GM12878 (cell line): ENCODE results near the gene CDK11A. TPM values are rescaled to one million over a fixed set of nuclear protein-coding genes. Genes with fewer than 3 reads are reported as not detected.

Source experiments
- ATAC-seq: fragments of 200-7000 bp; cut with Tn5 transposase; 3 replicates; pipeline ENCODE4 v1.9.1; 2020; ENCODE audit warnings: mild to moderate bottlenecking, moderate library complexity
- BruUV-seq: library from RNA; stranded (reverse); fragments of 400-500 nt; replicated peaks from 2 replicates; lab custom pipeline; 2021; lab: Mats Ljungman, UMichigan
- CTCF ChIA-PET: fragments of 300-600 bp; sonication (Branson Sonifier 250); formaldehyde crosslinking; extraction: SDS; loops from one replicate; lab custom pipeline; 2021; ENCODE audit warnings: inconsistent platforms; lab: Yijun Ruan, JAX
- POLR2A ChIA-PET: fragments of 350-600 bp; formaldehyde crosslinking; extraction: SDS; loops from one replicate; lab custom pipeline; 2021; ENCODE audit warnings: inconsistent platforms; lab: Charles Lee
- RAD21 ChIA-PET: fragments of 300-600 bp; sonication (Branson Sonifier 250); formaldehyde crosslinking; loops from one replicate; lab custom pipeline; 2023; ENCODE audit warnings: antibody characterized with exemption; ENCODE audit not compliant: unreplicated experiment; lab: Charles Lee
- SMC1A ChIA-PET: fragments of 300-600 bp; sonication (Branson Sonifier 250); formaldehyde crosslinking; loops from one replicate; lab custom pipeline; 2023; ENCODE audit not compliant: unreplicated experiment, uncharacterized antibody; lab: Charles Lee
- DNase-seq: peaks from one replicate; pipeline ENCODE4 v3.0.0-alpha.2; 2011; ENCODE audit warnings: low read depth, low spot score
- FAIRE-seq: peaks from 3 replicates; lab custom pipeline; 2011; peaks lifted over from hg19 to GRCh38; lab: Jason Lieb, UNC
- H2AFZ ChIP-seq: 2 replicates; pipeline ENCODE4 v1.6.0; 2011; ENCODE audit warnings: low read depth, low read length, control low read depth; ENCODE audit not compliant: control insufficient read depth
- H3K27ac ChIP-seq: 2 replicates; pipeline ENCODE4 v1.5.1; 2011; ENCODE audit warnings: control low read depth; ENCODE audit not compliant: control insufficient read depth, insufficient read depth
- H3K27me3 ChIP-seq, 2 experiments: replicated peaks in 1 of 2; 2 replicates each; pipeline versions ENCODE4 v1.6.0 to v1.6.1; 2011; ENCODE audit warnings: low read length in 1 of 2; ENCODE audit not compliant: control insufficient read depth in 2 of 2, insufficient read depth in 2 of 2
- H3K36me3 ChIP-seq, 2 experiments: 2 replicates each; pipeline ENCODE4 v1.5.1; 2011; ENCODE audit warnings: low read length in 1 of 2; ENCODE audit not compliant: control insufficient read depth in 2 of 2, insufficient read depth in 2 of 2
- H3K4me1 ChIP-seq: 2 replicates; pipeline ENCODE4 v1.6.1; 2011; ENCODE audit warnings: mild to moderate bottlenecking, low read length, moderate library complexity, mixed read lengths; ENCODE audit not compliant: control insufficient read depth, insufficient read depth
- H3K4me2 ChIP-seq: 2 replicates; pipeline ENCODE4 v1.6.0; 2011; ENCODE audit warnings: control low read depth; ENCODE audit not compliant: control insufficient read depth, insufficient read depth
- H3K4me3 ChIP-seq: fragments of 200-600 bp; sonication (generic); 2 replicates; pipeline ENCODE4 v1.5.1; 2016
- H3K79me2 ChIP-seq: 2 replicates; pipeline ENCODE4 v1.6.0; 2011; ENCODE audit warnings: low read length; ENCODE audit not compliant: control insufficient read depth, insufficient read depth
- H3K9ac ChIP-seq: 2 replicates; pipeline ENCODE4 v1.8.0; 2011; ENCODE audit warnings: low read length, control low read depth, mixed read lengths; ENCODE audit not compliant: control insufficient read depth, insufficient read depth
- H3K9me3 ChIP-seq: replicated peaks from 3 replicates; pipeline ENCODE4 v1.5.1; 2011; ENCODE audit warnings: mild to moderate bottlenecking, low read length; ENCODE audit not compliant: control insufficient read depth, insufficient read depth
- H4K20me1 ChIP-seq: 2 replicates; pipeline ENCODE4 v1.6.0; 2011; ENCODE audit not compliant: control insufficient read depth, insufficient read depth
- BRCA1 ChIP-seq: IDR thresholded peaks from 2 replicates; pipeline ENCODE4 v1.6.1; 2011; ENCODE audit warnings: low read depth, low read length, improper control_type of control experiment
- CBX5 ChIP-seq: sonication (generic); IDR thresholded peaks from 2 replicates; pipeline ENCODE4 v1.6.1; 2016; ENCODE audit warnings: low read depth, moderate library complexity, mild to moderate bottlenecking, inconsistent platforms
- CHD1 ChIP-seq: IDR thresholded peaks from 2 replicates; pipeline ENCODE4 v1.6.1; 2012; ENCODE audit warnings: low read depth, low read length, improper control_type of control experiment
- CREM ChIP-seq: IDR thresholded peaks from 2 replicates; pipeline ENCODE4 v1.6.1; 2014; ENCODE audit warnings: antibody characterized with exemption, low read depth
- EP300 ChIP-seq, 2 experiments: fragments of 150-350 bp in 1 of 2; IDR thresholded peaks; 2 replicates each; pipeline ENCODE4 v1.6.1; 2011 to 2012; ENCODE audit warnings: low read depth in 2 of 2, low read length in 2 of 2, borderline replicate concordance in 1 of 2, improper control_type of control experiment in 1 of 2, inconsistent platforms in 1 of 2; ENCODE audit not compliant: control insufficient read depth in 1 of 2
- ESRRA ChIP-seq: IDR thresholded peaks from 2 replicates; pipeline ENCODE4 v1.6.1; 2012; ENCODE audit warnings: mild to moderate bottlenecking, low read length, improper control_type of control experiment
- FOS ChIP-seq: IDR thresholded peaks from 3 replicates; pipeline ENCODE4 v1.6.1; 2011; ENCODE audit warnings: borderline replicate concordance; ENCODE audit not compliant: insufficient read length; ENCODE audit errors: extremely low read depth
- GATAD2B ChIP-seq: fragments of 450-650 bp; conservative IDR thresholded peaks from 2 replicates; pipeline ENCODE4 v1.6.1; 2017; ENCODE audit warnings: low read depth, mild to moderate bottlenecking, moderate library complexity
- HDGF ChIP-seq: fragments of 450-650 bp; IDR thresholded peaks from 2 replicates; pipeline ENCODE4 v1.6.1; 2016; ENCODE audit warnings: antibody characterized with exemption
- IKZF2 ChIP-seq, 2 experiments: fragments of 450-650 bp; IDR thresholded peaks; 2 replicates each; pipeline ENCODE4 v1.6.1; 2017; ENCODE audit warnings: mild to moderate bottlenecking in 2 of 2, moderate library complexity in 2 of 2
- MEF2B ChIP-seq: fragments of 450-650 bp; IDR thresholded peaks from 2 replicates; pipeline ENCODE4 v1.6.1; 2018; ENCODE audit warnings: mild to moderate bottlenecking, moderate library complexity; ENCODE audit not compliant: partially characterized antibody, poor library complexity, severe bottlenecking
- PML ChIP-seq: IDR thresholded peaks from 2 replicates; pipeline ENCODE4 v1.6.1; 2012; ENCODE audit warnings: low read length, inconsistent platforms
- POLR2A ChIP-seq: IDR thresholded peaks from 2 replicates; pipeline ENCODE4 v1.6.1; 2011; ENCODE audit warnings: low read depth, mild to moderate bottlenecking, low read length
- SPI1 ChIP-seq: IDR thresholded peaks from 2 replicates; pipeline ENCODE4 v1.6.1; 2011; ENCODE audit warnings: low read depth, mild to moderate bottlenecking, low read length, moderate library complexity, borderline replicate concordance; ENCODE audit not compliant: insufficient read depth
- TCF12 ChIP-seq: IDR thresholded peaks from 2 replicates; pipeline ENCODE4 v1.6.1; 2011; ENCODE audit warnings: low read depth, mild to moderate bottlenecking, low read length
- ZNF207 ChIP-seq: fragments of 450-650 bp; IDR thresholded peaks from 2 replicates; pipeline ENCODE4 v1.6.1; 2014; ENCODE audit warnings: antibody characterized with exemption, mild to moderate bottlenecking, borderline replicate concordance
- ZNF384 ChIP-seq: IDR thresholded peaks from 2 replicates; pipeline ENCODE4 v1.6.1; 2012; ENCODE audit warnings: low read depth, mild to moderate bottlenecking, low read length, improper control_type of control experiment, borderline replicate concordance
- WGBS: methylation state at CpG from one replicate; pipeline ENCODE4 v1.1.6; 2016; ENCODE audit warnings: low lambda C conversion rate; ENCODE audit not compliant: insufficient replicate concordance, insufficient coverage; ENCODE audit errors: missing lambda C conversion rate; 5-methylcytosine and 5-hydroxymethylcytosine counted together
- in situ Hi-C: fragments of 300-500 bp; cut with MboI; formaldehyde crosslinking; loops from 9 replicates; pipeline ENCODE4 v1.14.3; 2018; ENCODE audit warnings: mixed read lengths
- intact Hi-C: fragments of 100-400 bp; cut with micrococcal nuclease; formaldehyde crosslinking; loops from one replicate; pipeline ENCODE4 v1.14.2; 2022; ENCODE audit not compliant: unreplicated experiment
- polyA plus RNA-seq, 11 experiments: library from polyadenylated mRNA; depleted of rRNA in 4 of 11; unstranded in 6 of 11; stranded (reverse) in 5 of 11; fragments of >200 nt; fragmentation: Nextera tagmentation in 4 of 11; fragmentation: Illumina TruSeq in 1 of 11; extraction: Ambion mirVana in 4 of 11; extraction: Trizol in 1 of 11; gene quantifications; 1 replicate in 1 of 11; 2 replicates in 10 of 11; pipeline versions ENCODE4 v1.2.1 to v1.2.3, GENCODE V29; 2011 to 2016; ENCODE audit warnings: inconsistent platforms in 2 of 11, missing spikeins in 2 of 11, low read depth in 1 of 11
- total RNA-seq, 4 experiments: library from RNA; depleted of rRNA in 3 of 4; stranded (reverse); fragments of >200 nt in 3 of 4; fragmentation: Illumina TruSeq in 1 of 4; extraction: Trizol in 1 of 4; gene quantifications; 2 replicates each; pipeline versions ENCODE4 v1.2.1 to v1.2.3, GENCODE V29; 2013 to 2021
- TF ChIP-seq, protein P1 (sequence below): IDR thresholded peaks from 2 replicates; pipeline ENCODE4 v1.6.1; 2012; ENCODE audit warnings: improper control_type of control experiment, low read depth, low read length; ENCODE audit not compliant: insufficient replicate concordance
- TF ChIP-seq, protein P2 (sequence below): fragments of 450-650 bp; IDR thresholded peaks from 2 replicates; pipeline ENCODE4 v1.6.1; 2016; ENCODE audit warnings: mild to moderate bottlenecking

Gene CDK11A
- total and polyA plus RNA-seq, 10 of the 15 experiments (the other 5 are each of a cell fraction or from before 2014, with no cell fraction given): 5.1 to 46.0 (median 25.9) TPM

DNA sequence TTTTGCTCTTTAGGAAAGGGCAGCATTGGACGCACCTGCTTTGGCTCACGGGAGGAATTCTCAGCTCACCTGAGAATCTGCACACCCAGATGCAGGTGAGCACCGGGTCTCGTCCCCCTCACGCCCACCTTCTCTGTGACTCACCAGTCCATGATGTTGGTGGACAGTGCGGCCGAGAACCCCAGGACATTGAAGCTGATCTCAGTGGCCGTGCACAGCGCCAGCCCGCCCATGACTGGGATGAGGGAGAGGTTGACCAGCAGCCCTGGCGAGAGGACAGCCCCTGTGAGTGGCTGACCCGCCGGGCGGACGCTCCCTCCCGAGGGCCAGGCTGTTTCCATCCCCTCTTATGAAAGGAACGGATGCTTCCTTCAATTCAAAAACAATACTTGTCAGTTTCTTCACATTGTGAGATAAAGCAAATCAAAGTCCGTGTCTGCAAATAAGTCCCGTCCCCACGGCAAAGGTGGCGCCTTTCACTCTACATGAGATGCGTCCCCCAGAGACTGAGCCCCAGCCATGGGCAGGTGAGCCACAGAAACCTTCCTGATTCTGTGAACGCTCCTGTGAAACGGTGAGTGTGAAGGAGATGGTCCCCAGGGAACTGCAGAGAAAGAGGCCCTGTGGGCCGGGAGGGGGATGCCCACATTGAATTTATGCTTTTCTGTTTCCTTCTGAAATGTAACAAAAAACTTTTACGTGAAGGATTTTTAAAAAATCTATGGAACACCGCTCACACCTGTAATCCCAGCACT lies 52.6 kb downstream of the CDK11A start:
- Histone ChIP-seq H3K4me2 (no peak overlapping the region), H3K9ac (no peak overlapping the region), H3K4me1 (no peaks in the 10 kb centered on the region), H3K27me3 (no peaks in the 10 kb centered on the region), H4K20me1 (no peaks in the 10 kb centered on the region), H3K9me3 (no peaks in the 10 kb centered on the region), H3K4me3 (no peak overlapping the region), H3K36me3 (peaks cover 4 to 6% of the 10 kb centered on the region in 2 experiments), H3K79me2 (no peaks in the 10 kb centered on the region; the same call in 1 of the 2 replicates), H2AFZ (no peak overlapping the region), H3K27ac (no peak overlapping the region)
- FAIRE-seq: no peak
- intact Hi-C loops (no loop called here), in situ Hi-C loops (no loop called here)
- RAD21 ChIA-PET: no interaction called here
- CTCF ChIA-PET: no interaction called here
- 84% methylated on average over 27 of the region's 27 CpGs for WGBS
- ATAC-seq: no peak
- DNase-seq: no peak
- POLR2A ChIA-PET: no interaction called here
- SMC1A ChIA-PET: no interaction called here
- BruUV-seq: no TSS peak
- TF ChIP-seq TCF12 (peak; percentile 47; the same call in 1 of the 2 replicates), ESRRA (no peak), IKZF2 (IDR thresholded peaks at IDR 0.05) (0 out of 4 replicates have a peak, but pooled peaks of 1 of the 2 experiments have one; percentile 15), ZNF384 (no peak), MEF2B (peak; percentile 97), HDGF (no peak), FOS (no peak), BRCA1 (no peak), POLR2A (0 out of 2 replicates have a peak, but pooled peaks have one; percentile 22), GATAD2B (0 out of 2 replicates have a peak, but pooled peaks have one; percentile 61), CREM (no peak), PML (no peak), CHD1 (no peak), CBX5 (no peak), EP300 (IDR thresholded peaks at IDR 0.05; ENCODE audit: borderline replicate concordance in 1 of 2, control insufficient read depth in 1 of 2, low read depth in 2 of 2, low read length in 2 of 2) (no peak), ZNF207 (no peak), SPI1 (no peak)
- TF ChIP-seq, protein P1, sequence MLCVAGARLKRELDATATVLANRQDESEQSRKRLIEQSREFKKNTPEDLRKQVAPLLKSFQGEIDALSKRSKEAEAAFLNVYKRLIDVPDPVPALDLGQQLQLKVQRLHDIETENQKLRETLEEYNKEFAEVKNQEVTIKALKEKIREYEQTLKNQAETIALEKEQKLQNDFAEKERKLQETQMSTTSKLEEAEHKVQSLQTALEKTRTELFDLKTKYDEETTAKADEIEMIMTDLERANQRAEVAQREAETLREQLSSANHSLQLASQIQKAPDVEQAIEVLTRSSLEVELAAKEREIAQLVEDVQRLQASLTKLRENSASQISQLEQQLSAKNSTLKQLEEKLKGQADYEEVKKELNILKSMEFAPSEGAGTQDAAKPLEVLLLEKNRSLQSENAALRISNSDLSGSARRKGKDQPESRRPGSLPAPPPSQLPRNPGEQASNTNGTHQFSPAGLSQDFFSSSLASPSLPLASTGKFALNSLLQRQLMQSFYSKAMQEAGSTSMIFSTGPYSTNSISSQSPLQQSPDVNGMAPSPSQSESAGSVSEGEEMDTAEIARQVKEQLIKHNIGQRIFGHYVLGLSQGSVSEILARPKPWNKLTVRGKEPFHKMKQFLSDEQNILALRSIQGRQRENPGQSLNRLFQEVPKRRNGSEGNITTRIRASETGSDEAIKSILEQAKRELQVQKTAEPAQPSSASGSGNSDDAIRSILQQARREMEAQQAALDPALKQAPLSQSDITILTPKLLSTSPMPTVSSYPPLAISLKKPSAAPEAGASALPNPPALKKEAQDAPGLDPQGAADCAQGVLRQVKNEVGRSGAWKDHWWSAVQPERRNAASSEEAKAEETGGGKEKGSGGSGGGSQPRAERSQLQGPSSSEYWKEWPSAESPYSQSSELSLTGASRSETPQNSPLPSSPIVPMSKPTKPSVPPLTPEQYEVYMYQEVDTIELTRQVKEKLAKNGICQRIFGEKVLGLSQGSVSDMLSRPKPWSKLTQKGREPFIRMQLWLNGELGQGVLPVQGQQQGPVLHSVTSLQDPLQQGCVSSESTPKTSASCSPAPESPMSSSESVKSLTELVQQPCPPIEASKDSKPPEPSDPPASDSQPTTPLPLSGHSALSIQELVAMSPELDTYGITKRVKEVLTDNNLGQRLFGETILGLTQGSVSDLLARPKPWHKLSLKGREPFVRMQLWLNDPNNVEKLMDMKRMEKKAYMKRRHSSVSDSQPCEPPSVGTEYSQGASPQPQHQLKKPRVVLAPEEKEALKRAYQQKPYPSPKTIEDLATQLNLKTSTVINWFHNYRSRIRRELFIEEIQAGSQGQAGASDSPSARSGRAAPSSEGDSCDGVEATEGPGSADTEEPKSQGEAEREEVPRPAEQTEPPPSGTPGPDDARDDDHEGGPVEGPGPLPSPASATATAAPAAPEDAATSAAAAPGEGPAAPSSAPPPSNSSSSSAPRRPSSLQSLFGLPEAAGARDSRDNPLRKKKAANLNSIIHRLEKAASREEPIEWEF: peak; percentile 48
- TF ChIP-seq, protein P2, sequence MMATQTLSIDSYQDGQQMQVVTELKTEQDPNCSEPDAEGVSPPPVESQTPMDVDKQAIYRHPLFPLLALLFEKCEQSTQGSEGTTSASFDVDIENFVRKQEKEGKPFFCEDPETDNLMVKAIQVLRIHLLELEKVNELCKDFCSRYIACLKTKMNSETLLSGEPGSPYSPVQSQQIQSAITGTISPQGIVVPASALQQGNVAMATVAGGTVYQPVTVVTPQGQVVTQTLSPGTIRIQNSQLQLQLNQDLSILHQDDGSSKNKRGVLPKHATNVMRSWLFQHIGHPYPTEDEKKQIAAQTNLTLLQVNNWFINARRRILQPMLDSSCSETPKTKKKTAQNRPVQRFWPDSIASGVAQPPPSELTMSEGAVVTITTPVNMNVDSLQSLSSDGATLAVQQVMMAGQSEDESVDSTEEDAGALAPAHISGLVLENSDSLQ: no peak
